KBM-7 (cell line): Measurements from ENCODE around the gene CBLB.
A peak's percentile ranks its signal among the peaks of the same experiment; 100 is the strongest.
"Not testable (repeated sequence)": the region's sequence is repeated elsewhere in the genome, so short reads cannot be mapped to it uniquely, and the experiment has no call there.

Source experiments
- DNase-seq: peaks from one replicate; pipeline ENCODE4 v3.0.0-alpha.2; 2015
- in situ Hi-C: fragments of 300-500 bp; cut with MboI; formaldehyde crosslinking; loops from 2 replicates; pipeline ENCODE4 v1.14.3; 2020; ENCODE audit warnings: low sequenced_read_pairs, low pct_unique_long_range_greater_than_20kb, mixed read lengths

CBLB gene

GRCh38 chr3:105827959-105828358 is 40.9 kb downstream of the CBLB start:
- in situ Hi-C loops = no loop called here
- DNase-seq = peak; percentile 24

DNA sequence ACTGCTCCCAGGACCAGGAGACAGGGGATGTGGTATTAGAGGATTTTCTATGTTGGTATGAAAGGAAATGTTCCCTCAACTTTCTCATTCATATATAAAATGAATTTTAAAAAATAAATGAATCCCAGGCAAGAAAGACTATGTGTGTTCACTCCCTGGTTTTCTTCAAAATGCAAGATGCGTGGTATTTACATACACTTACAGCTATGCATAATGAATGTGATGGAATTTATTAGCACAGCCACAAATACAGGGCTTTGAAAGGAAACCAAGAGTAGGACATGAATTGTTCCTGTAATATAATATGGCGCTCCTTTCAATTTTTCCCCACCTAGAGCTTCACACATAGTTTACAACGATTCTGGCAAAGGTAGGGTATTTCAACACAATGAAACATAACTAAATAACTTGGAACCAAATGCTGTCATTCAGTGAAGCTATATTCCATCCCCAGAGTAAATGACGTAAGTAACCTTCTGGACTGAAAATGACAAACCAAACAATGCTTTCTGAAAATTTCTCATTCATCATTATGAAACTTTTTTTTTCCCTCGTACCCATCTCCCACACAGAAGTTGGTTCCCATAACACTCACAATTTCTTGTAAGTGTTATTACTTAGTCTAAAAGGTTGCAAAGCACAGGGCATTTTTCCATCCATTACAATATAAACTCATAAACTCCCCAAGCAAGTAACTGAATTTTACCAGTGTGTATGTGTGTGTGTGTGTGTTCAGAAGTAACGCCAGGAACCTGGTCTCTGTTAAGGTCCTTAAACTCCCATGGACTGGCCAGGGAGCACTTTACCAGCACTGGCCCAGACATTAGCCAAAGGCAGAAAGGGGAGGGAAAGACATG is 41.8 kb downstream of the CBLB start:
- no peak for DNase-seq
- in situ Hi-C loops = no loop called here

GRCh38 chr3:105824129-105824528 is 44.7 kb downstream of the CBLB start:
- in situ Hi-C loops = no loop called here
- DNase-seq = no peak

GRCh38 chr3:105823149-105823867 is 45.5 kb downstream of the CBLB start:
- DNase-seq = no peak
- in situ Hi-C loops = no loop called here

DNA sequence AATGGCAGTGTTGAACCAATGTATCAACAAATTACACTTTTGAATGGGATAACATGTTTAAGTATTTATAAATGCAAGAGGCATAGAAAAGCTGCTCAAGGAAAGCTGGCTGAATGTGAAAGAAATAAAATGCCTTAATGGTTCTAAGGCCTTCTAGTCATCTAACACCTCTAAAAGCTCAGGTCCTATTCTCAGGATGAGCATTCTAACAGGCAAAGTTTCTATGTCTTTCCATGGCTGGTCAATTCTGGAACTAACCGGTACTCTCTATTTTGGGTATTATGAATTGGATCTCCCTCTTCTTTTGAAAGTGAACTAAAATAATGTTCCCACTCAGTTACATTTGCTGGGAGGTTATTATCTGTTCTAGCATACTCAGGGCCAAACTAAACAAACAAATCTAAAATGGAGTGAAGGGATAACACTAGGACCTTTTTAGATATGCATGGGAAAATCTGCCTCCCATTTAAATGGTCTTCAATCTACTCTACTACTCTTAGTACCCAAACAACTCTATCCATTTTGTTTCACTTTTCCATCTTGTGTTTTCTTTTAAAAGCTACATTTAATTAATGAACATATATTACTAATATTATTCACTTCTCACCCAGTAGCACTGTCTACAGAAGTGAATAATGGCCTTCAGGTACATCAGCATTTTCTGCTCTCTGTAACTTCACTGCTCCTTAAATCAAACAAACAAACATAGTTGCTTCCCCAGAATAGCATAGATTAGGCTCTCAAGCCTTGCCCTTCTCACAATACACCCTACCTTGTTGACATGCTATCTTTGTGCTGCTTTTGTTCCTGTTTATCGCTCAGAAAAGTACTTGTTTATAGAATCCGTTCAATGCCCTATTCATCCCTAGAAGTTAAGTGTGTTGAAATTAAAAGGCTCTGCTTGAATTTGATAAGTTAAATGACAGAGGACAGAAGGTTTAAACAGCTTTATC is 46.4 kb downstream of the CBLB start:
- no peak for DNase-seq
- in situ Hi-C loops = no loop called here

- no peak for DNase-seq
- in situ Hi-C loops = no loop called here
Measured at GRCh38 chr3:105821433-105821832, 47.4 kb downstream of the CBLB start.

DNA sequence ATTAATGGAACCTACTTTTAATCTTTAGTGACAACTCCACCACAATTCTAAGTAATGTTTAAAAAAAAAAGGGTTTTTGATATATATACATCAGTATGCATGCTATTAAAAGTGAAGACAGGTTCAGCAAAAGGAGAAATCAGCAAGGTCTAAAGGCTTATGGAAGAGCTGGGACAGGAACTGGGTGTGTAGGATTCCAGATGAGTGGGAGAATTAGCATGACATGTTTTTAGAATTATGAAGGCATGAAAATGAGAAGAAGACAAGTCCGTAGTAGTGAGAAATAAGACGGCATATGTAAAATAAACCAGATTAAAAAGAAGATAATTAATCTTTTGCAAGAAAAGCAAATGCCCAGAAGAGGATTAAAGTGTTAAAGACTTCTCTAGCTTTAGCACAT is 52.0 kb downstream of the CBLB start:
- in situ Hi-C loops = no loop called here
- DNase-seq = no peak

DNA sequence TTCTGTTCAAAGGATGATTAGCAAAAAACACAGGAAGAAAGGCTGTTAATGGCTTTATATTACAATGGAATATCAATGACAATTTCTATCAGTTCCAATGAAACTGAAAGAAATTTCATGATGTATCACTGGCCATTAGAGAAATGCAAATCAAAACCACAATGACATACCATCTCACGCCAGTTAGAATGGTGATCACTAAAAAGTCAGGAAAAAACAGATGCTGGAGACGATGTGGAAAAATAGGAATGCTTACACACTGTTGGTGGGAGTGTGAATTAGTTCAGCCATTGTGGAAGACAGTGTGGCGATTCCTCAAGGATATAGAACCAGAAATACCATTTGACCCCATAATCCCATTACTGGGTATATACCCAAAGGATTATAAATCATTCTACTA is 53.5 kb downstream of the CBLB start:
- in situ Hi-C loops, DNase-seq: not testable (repeated sequence)

DNA sequence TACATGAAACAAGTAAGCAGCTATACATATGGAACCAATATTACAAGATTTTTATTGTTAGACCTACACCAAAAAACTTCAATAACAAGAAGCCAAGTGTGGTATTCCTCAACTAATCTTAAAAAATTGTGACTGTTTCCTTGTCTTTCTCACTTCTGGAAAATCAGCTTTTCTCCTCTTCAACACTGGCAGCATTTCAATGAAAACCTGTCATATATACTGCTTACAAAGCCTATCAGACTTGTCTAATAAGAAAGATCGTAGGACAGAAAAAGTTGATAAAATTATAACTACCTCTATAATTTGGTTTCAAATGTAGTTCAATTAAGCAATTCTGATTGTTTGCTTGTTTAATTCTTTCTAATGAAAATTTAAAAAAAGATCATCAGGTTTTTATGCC is 55.1 kb downstream of the CBLB start:
- DNase-seq = no peak
- in situ Hi-C loops = no loop called here

DNA sequence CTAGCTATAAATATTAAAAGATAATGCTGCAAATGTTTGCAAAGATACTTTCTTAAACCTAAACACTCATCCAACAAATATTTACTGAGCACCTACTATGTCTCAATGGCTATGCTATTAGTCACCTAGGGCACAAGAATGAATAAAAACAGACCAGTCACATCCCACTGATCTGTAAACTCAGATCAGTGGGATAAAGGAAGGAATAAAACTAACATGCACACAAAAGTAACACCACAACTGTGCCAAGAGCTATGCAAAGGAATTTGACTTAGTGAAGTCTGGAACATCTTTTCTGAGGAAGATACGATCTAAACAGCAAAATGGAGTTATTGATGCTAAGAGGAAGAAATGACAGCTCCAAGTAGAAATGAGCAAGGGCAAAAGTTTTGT is 56.6 kb downstream of the CBLB start:
- in situ Hi-C loops = no loop called here
- DNase-seq = no peak

DNA sequence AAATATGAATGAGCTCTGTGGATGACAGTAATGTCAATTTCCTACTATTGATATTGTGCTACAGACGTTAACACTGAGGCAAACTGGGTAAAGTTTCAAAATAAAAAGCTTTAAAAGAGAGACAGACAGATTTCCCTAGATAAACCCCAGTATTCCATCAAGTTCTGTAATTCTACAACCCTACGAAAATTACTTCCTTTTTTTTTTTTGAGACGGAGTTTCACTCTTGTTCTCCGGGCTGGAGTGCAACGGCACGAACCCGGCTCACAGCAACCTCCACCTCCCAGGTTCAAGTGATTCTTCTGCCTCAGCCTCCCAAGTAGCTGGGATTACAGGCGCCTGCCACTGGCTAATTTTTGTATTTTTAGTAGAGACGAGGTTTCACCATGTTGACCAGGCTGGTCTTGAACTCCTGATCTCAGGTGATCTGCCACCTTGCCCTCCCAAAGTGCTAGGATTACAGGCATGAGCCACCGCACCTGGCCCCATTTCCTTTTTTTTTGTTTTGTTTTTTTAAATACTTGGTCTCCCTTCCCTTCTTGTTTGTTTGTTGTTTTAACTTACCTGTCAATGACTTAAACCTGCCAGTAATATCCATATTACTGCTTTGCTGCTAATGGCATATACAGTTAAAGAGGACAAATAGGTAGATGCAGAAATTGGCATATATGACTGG is 57.2 kb downstream of the CBLB start:
- in situ Hi-C loops = no loop called here
- peak; percentile 24 for DNase-seq

GRCh38 chr3:105809208-105809888 is 59.5 kb downstream of the CBLB start:
- no peak for DNase-seq
- in situ Hi-C loops = no loop called here

GRCh38 chr3:105807701-105808100 is 61.1 kb downstream of the CBLB start:
- no peak for DNase-seq
- in situ Hi-C loops = no loop called here

- DNase-seq = no peak
- in situ Hi-C loops = no loop called here
Measured at GRCh38 chr3:105807146-105807545, 61.7 kb downstream of the CBLB start.

GRCh38 chr3:105806359-105806758 is 62.5 kb downstream of the CBLB start:
- peak; percentile 75 for DNase-seq
- in situ Hi-C loops = no loop called here

GRCh38 chr3:105805404-105805803 is 63.4 kb downstream of the CBLB start:
- in situ Hi-C loops = no loop called here
- DNase-seq = no peak

GRCh38 chr3:105802118-105802706 is 66.6 kb downstream of the CBLB start:
- no peak for DNase-seq
- in situ Hi-C loops = no loop called here

- no peak for DNase-seq
- in situ Hi-C loops = no loop called here
Measured at GRCh38 chr3:105801397-105801796, 67.4 kb downstream of the CBLB start.
